ENCODE results near the gene SND1.

SND1 gene

GRCh38 chr7:128068785-128069184 is 416.8 kb downstream of the SND1 start:
- Histone ChIP-seq H3K4me3 (replicated peaks; ENCODE audit: insufficient read depth, low read length) (no peak overlapping the region), H3K27ac (replicated peaks) (no peak overlapping the region), H3K27me3 (ENCODE audit: insufficient read depth, poor library complexity, severe bottlenecking) (no peaks in the 10 kb centered on the region)
- TF ChIP-seq GABPA (IDR thresholded peaks at IDR 0.05; ENCODE audit: low read depth) (no peak), CTCF (IDR thresholded peaks at IDR 0.05; ENCODE audit: insufficient read depth, low read length) (no peak), POLR2AphosphoS5 (IDR thresholded peaks at IDR 0.05; ENCODE audit: low read depth) (no peak), SPI1 (IDR thresholded peaks at IDR 0.05; ENCODE audit: borderline replicate concordance, low read depth) (no peak), REST (IDR thresholded peaks at IDR 0.05; ENCODE audit: insufficient replicate concordance, low read depth) (no peak)
- DNase-seq (ENCODE audit: low read depth in 1 of 2, low spot score in 1 of 2) = no peak

GRCh38 chr7:128069373-128070364 is 417.7 kb downstream of the SND1 start:
- no peak for TF ChIP-seq REST (IDR thresholded peaks at IDR 0.05; ENCODE audit: insufficient replicate concordance, low read depth)
- no peak for TF ChIP-seq CTCF (IDR thresholded peaks at IDR 0.05; ENCODE audit: insufficient read depth, low read length)
- no peak for TF ChIP-seq GABPA (IDR thresholded peaks at IDR 0.05; ENCODE audit: low read depth)
- no peak for TF ChIP-seq POLR2AphosphoS5 (IDR thresholded peaks at IDR 0.05; ENCODE audit: low read depth)
- no peak for TF ChIP-seq SPI1 (IDR thresholded peaks at IDR 0.05; ENCODE audit: borderline replicate concordance, low read depth)
- Histone ChIP-seq H3K27ac (replicated peaks) (no peak overlapping the region), H3K4me3 (replicated peaks; ENCODE audit: insufficient read depth, low read length) (no peak overlapping the region), H3K27me3 (ENCODE audit: insufficient read depth, poor library complexity, severe bottlenecking) (no peaks in the 10 kb centered on the region)
- DNase-seq (ENCODE audit: low read depth in 1 of 2, low spot score in 1 of 2) = no peak

GRCh38 chr7:128071376-128071775 is 419.4 kb downstream of the SND1 start:
- no peak for TF ChIP-seq CTCF (IDR thresholded peaks at IDR 0.05; ENCODE audit: insufficient read depth, low read length)
- no peak for TF ChIP-seq GABPA (IDR thresholded peaks at IDR 0.05; ENCODE audit: low read depth)
- TF ChIP-seq REST (IDR thresholded peaks at IDR 0.05; ENCODE audit: insufficient replicate concordance, low read depth) = no peak
- no peak for TF ChIP-seq SPI1 (IDR thresholded peaks at IDR 0.05; ENCODE audit: borderline replicate concordance, low read depth)

More at GRCh38 chr7:128071376-128071775, 419.4 kb downstream of the SND1 start:
- Histone ChIP-seq H3K27me3 (ENCODE audit: insufficient read depth, poor library complexity, severe bottlenecking) (no peaks in the 10 kb centered on the region), H3K4me3 (replicated peaks; ENCODE audit: insufficient read depth, low read length) (no peak overlapping the region), H3K27ac (replicated peaks) (no peak overlapping the region)
- DNase-seq (ENCODE audit: low read depth in 1 of 2, low spot score in 1 of 2) = no peak

All from HL-60 (cell line).